SH-SY5Y (cell line): ENCODE data around the gene YKT6.

Source experiments
- GATA2 ChIP-seq: IDR thresholded peaks from 2 replicates; pipeline ENCODE4 v1.6.1; 2011; ENCODE audit warnings: mild to moderate bottlenecking, low read depth, low read length
- GATA3 ChIP-seq: IDR thresholded peaks from 2 replicates; pipeline ENCODE4 v1.6.1; 2011; ENCODE audit warnings: low read depth, mild to moderate bottlenecking, low read length, moderate library complexity

The YKT6 gene

DNA sequence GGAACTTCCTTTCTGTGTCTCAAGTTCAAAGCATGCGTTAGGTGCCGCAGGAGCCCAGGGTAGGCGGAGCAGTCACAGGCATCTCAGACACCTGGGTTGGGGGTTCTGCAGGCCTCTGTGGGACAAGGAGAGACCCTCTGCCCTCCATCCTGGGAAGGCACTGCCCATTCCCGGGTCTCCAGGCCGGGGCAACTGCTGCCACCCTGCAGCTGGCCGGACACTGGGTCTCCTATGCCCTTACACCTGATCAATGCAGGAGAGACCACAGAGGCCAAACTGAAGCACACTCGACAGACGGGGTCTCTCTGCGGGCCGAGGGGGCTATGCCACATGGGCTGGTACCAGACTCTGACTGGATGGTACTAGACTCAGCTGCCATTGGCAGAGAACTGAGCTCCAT is 36.9 kb downstream of the YKT6 start:
- TF ChIP-seq GATA2, result no peak
- no peak for TF ChIP-seq GATA3

- no peak for TF ChIP-seq GATA3
- no peak for TF ChIP-seq GATA2
These were observed 37.4 kb downstream of the YKT6 start for GRCh38 chr7:44238116-44238695.

DNA sequence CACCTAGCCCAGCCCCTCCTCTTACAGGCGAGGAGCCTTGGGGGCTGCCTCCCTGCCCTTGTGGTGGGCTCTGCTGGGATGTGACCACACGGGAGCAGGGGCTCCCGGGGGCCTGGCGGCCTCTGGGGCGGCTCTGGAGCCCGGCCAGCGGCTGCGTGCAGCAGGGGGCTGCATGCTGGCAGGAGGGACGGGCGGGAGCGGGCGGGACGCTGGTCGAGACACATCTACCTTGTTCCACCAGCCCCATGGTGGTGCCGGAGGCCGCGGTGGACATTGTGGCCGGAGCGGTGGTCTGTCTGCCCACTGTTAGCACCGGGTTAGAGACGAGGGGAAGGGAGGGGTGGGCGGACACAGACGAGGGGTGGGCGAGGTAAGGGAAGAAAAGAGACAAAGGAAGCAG is 38.6 kb downstream of the YKT6 start:
- TF ChIP-seq GATA3 (no peak), GATA2 (no peak)

GRCh38 chr7:44240376-44240775 is 39.6 kb downstream of the YKT6 start:
- TF ChIP-seq GATA2 (no peak), GATA3 (no peak)

GRCh38 chr7:44240983-44241510 is 40.3 kb downstream of the YKT6 start:
- TF ChIP-seq GATA2, result no peak
- TF ChIP-seq GATA3, result no peak

DNA sequence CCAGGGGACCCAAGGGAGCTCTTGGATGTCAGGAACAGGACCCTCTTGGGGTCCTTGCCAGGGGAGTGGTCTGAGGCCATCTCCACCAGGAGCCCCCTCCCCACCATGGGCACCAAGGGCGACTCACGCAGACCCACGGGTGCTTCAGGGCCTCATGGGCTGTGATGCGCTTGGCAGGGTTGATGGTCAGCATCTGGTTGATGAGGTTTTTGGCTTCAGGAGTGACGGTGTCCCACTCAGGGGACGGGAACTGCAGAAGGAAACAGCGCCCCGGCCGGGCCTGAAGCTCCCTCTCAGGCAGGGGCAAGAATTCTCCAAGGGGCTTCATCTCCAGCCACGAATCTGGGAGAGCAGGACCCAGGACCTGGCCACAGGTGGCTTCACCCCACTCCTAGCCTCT is 41.3 kb downstream of the YKT6 start:
- TF ChIP-seq GATA2, result no peak
- TF ChIP-seq GATA3, result no peak

DNA sequence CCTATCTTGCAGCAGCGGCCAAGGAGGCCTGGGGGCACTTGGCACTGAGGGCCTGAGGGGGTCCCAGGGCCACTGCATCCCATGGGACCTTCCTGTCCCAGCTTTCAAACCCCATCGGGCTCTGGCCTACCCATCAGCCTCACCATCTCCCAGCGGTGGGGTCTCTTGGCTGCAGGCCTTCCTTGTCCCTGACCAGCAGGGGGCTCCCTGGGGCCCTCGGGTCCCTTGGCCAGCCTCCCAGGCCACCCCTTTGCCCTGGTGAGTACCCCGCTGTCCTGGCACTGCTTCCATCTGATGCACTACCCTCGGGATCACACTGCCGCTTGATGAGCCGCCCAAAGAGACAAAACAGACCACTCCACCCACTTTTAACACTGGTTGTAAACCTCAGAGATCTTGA is 43.5 kb downstream of the YKT6 start:
- TF ChIP-seq GATA3, result no peak
- no peak for TF ChIP-seq GATA2

GRCh38 chr7:44246396-44247113 is 45.8 kb downstream of the YKT6 start:
- TF ChIP-seq GATA2 (no peak), GATA3 (no peak)

DNA sequence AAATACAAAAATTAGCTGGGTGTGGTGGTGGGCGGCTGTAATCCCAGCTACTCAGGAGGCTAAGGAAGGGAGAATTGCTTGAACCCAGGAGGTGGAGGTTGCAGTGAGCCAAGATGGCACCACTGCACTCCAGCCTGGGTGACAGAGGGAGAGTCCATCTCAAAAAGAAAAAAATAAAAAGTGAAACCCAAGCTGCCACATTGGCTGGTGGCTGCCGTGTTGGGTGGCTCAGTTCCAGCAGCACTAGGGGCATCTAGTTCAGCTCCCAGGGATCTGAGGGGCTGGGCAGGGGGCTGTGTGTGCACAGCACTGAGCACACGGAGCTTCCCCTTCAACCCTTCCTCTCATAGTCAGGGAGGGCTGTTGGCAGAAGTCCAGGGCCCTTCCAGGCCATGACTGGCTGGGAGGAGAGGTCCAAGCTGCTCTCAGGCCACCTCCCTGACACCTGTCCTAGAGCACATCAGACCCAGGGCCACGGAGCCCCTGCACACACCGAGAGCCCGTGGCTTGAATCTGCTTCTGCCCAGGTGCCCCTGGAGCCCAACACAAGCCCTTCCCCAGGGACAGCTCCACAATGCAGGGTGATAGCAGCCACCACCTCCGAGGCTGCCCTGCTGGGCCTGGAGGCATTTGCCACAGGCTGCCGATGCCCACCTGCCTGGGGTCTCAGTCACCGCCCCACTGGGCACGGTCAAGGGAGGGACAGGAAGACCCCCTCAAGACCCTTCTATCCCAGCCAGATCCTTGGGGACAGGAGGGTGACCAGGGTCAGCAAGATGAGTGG is 47.3 kb downstream of the YKT6 start:
- TF ChIP-seq GATA3, result no peak
- no peak for TF ChIP-seq GATA2

- TF ChIP-seq GATA3 (no peak), GATA2 (no peak)
These were observed 49.0 kb downstream of the YKT6 start for GRCh38 chr7:44249639-44250234.

DNA sequence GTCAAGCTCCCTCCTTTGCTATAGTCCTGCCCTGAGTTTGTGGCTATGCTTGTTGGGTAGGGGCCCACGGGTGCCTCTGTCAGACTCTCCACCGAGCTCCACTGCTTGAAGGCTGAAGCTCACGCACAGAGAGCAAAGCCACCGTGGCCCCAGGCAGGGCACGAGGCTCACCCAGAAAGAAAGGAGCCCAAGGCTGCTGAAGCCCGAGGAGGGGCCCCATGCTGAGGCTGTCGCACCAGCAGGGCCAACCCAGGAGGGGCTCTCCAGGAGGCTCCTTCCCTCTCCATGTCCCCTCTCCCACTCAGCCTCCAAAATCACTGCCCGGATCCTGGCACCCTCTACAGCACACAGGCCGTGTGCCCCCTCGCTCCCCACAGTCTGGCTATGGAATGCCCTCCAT is 50.5 kb downstream of the YKT6 start:
- TF ChIP-seq GATA2, result no peak
- no peak for TF ChIP-seq GATA3

- no peak for TF ChIP-seq GATA3
- TF ChIP-seq GATA2, result no peak
These were observed 51.1 kb downstream of the YKT6 start for GRCh38 chr7:44251881-44252280.

DNA sequence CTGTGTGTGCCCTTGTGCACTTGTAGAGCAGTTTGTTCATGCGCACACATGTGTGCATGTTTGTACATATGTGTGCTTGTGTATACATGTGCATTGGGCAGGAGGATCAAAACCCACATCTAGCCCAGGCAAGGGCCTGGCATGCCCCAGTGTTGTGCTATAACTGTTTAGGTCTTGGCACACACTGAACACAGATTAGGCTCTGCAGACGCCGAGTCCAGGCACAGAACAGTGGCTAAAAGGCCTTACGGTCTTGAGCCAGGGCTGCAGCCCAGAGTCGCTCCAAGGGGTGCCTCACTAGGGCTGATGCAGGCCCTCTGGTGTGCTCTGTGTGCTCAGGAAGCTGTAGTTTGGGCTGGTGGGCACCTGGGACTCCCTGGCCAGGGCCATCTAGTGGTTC is 55.7 kb downstream of the YKT6 start:
- no peak for TF ChIP-seq GATA3
- no peak for TF ChIP-seq GATA2

DNA sequence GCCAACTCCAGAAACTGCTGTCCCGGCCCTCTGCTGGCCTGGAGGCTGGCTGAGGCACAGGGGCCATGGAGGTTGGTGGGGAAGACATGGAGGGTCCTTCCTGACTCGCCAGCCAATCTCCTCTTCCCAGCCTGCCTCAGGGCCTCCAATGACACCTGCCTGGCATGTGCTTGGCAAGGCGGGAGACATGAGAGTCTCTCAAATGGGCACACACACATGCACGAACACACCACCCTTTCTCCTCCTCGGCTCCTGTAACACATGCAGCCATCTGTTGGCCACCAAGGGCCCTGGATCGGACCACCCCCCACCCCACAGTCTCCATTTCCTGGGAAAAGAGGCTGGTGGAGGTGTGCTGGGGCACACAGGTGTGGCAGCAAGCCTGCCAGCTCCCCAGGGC is 56.4 kb downstream of the YKT6 start:
- TF ChIP-seq GATA2 (no peak), GATA3 (no peak)
